Measurements from ENCODE around the gene METTL18. TPM values are rescaled to one million over a fixed set of nuclear protein-coding genes. Genes with fewer than 3 reads are reported as not detected.

The METTL18 gene
- 3.9 and 4.9 TPM in 2 replicates for total RNA-seq

GRCh38 chr1:169794530-169795416 lies at the start of gene METTL18:
METTL18 (minus strand) TSS chr1:169794907; CDS start chr1:169793695, 1,212 bp downstream.

Other genes with a start within 250 kb of the METTL18 start
- gene F5, start 208.4 kb downstream of the METTL18 start, total RNA-seq, result not detected in 2 replicates
- gene SELP, start 164.8 kb downstream of the METTL18 start, total RNA-seq, result 0.22 TPM in 1 of 2 replicates, not detected in the other
- gene SELL, start 83.3 kb downstream of the METTL18 start, total RNA-seq, result 0.14 TPM in 1 of 2 replicates, not detected in the other
- gene SELE, start 60.8 kb downstream of the METTL18 start, total RNA-seq, result not detected in 2 replicates
- 8.8 and 9.9 TPM in 2 replicates for gene SCYL3, start 99.0 kb upstream of the METTL18 start, total RNA-seq